IPS-15b (cell line): ENCODE measurements around the gene DLGAP3.

ENCODE experiments used
- H3K27me3 ChIP-seq: one replicate; pipeline ENCODE4 v1.6.1; 2013; ENCODE audit warnings: low read length; ENCODE audit not compliant: control insufficient read depth, insufficient read depth
- H3K36me3 ChIP-seq: one replicate; pipeline ENCODE4 v1.6.1; 2013; ENCODE audit warnings: low read length; ENCODE audit not compliant: control insufficient read depth, insufficient read depth
- H3K4me1 ChIP-seq: one replicate; pipeline ENCODE4 v1.6.1; 2013; ENCODE audit warnings: mild to moderate bottlenecking, low read length; ENCODE audit not compliant: control insufficient read depth, insufficient read depth
- H3K4me3 ChIP-seq: one replicate; pipeline ENCODE4 v1.5.1; 2013; ENCODE audit warnings: low read depth, low read length
- H3K9ac ChIP-seq: one replicate; pipeline ENCODE4 v1.6.1; 2013; ENCODE audit warnings: low read depth, mild to moderate bottlenecking, low read length
- H3K9me3 ChIP-seq: one replicate; pipeline ENCODE4 v1.6.1; 2013; ENCODE audit warnings: mild to moderate bottlenecking, low read length; ENCODE audit not compliant: control insufficient read depth, insufficient read depth

The DLGAP3 gene

GRCh38 chr1:34900775-34901502, 28.5 kb downstream of the DLGAP3 start:
- no peaks in the 10 kb centered on the region for H3K9me3 ChIP-seq
- H3K4me3 ChIP-seq = no peak overlapping the region
- H3K4me1 ChIP-seq = no peaks in the 10 kb centered on the region
- H3K36me3 ChIP-seq = no peaks in the 10 kb centered on the region
- no peak overlapping the region for H3K9ac ChIP-seq
- H3K27me3 ChIP-seq = no peaks in the 10 kb centered on the region

GRCh38 chr1:34899906-34900305, 29.5 kb downstream of the DLGAP3 start:
- H3K36me3 ChIP-seq = no peaks in the 10 kb centered on the region
- no peak overlapping the region for H3K4me3 ChIP-seq
- no peaks in the 10 kb centered on the region for H3K4me1 ChIP-seq
- H3K9me3 ChIP-seq = no peaks in the 10 kb centered on the region
- no peak overlapping the region for H3K9ac ChIP-seq
- no peaks in the 10 kb centered on the region for H3K27me3 ChIP-seq

- no peak overlapping the region for H3K9ac ChIP-seq
- no peaks in the 10 kb centered on the region for H3K4me1 ChIP-seq
Observed at GRCh38 chr1:34899471-34899870, 30.0 kb downstream of the DLGAP3 start.

GRCh38 chr1:34898330-34898761, 31.1 kb downstream of the DLGAP3 start:
- Histone ChIP-seq H3K36me3 (no peaks in the 10 kb centered on the region), H3K4me1 (no peaks in the 10 kb centered on the region), H3K4me3 (no peak overlapping the region), H3K27me3 (no peaks in the 10 kb centered on the region), H3K9ac (no peak overlapping the region), H3K9me3 (no peaks in the 10 kb centered on the region)

More at GRCh38 chr1:34899471-34899870, 30.0 kb downstream of the DLGAP3 start:
- Histone ChIP-seq H3K27me3 (no peaks in the 10 kb centered on the region), H3K9me3 (no peaks in the 10 kb centered on the region), H3K4me3 (no peak overlapping the region), H3K36me3 (no peaks in the 10 kb centered on the region)

- no peaks in the 10 kb centered on the region for H3K27me3 ChIP-seq
- no peak overlapping the region for H3K4me3 ChIP-seq
- no peaks in the 10 kb centered on the region for H3K4me1 ChIP-seq
- no peak overlapping the region for H3K9ac ChIP-seq
- H3K36me3 ChIP-seq = no peaks in the 10 kb centered on the region
- H3K9me3 ChIP-seq = no peaks in the 10 kb centered on the region
Observed at GRCh38 chr1:34896612-34897011, 32.8 kb downstream of the DLGAP3 start.

- no peaks in the 10 kb centered on the region for H3K9me3 ChIP-seq
- peaks cover 5% of the 10 kb centered on the region for H3K27me3 ChIP-seq
- no peaks in the 10 kb centered on the region for H3K36me3 ChIP-seq
- no peak overlapping the region for H3K9ac ChIP-seq
- no peaks in the 10 kb centered on the region for H3K4me1 ChIP-seq
- H3K4me3 ChIP-seq = no peak overlapping the region
Observed at GRCh38 chr1:34889705-34890104, 39.7 kb downstream of the DLGAP3 start.

GRCh38 chr1:34887593-34887992, 41.9 kb downstream of the DLGAP3 start:
- Histone ChIP-seq H3K4me3 (no peak overlapping the region), H3K4me1 (no peaks in the 10 kb centered on the region), H3K9me3 (no peaks in the 10 kb centered on the region), H3K36me3 (no peaks in the 10 kb centered on the region), H3K27me3 (peaks cover 12% of the 10 kb centered on the region), H3K9ac (no peak overlapping the region)

GRCh38 chr1:34885405-34886247, 43.8 kb downstream of the DLGAP3 start:
- Histone ChIP-seq H3K9me3 (no peaks in the 10 kb centered on the region), H3K4me1 (no peaks in the 10 kb centered on the region), H3K4me3 (peak overlapping the region; percentile 79), H3K36me3 (no peaks in the 10 kb centered on the region), H3K9ac (peak overlapping the region; percentile 47), H3K27me3 (peaks cover 12% of the 10 kb centered on the region)

GRCh38 chr1:34884961-34885360, 44.5 kb downstream of the DLGAP3 start:
- Histone ChIP-seq H3K9ac (no peak overlapping the region), H3K9me3 (no peaks in the 10 kb centered on the region), H3K4me1 (no peaks in the 10 kb centered on the region), H3K36me3 (no peaks in the 10 kb centered on the region), H3K27me3 (peaks cover 12% of the 10 kb centered on the region), H3K4me3 (peak overlapping the region; percentile 79)

- H3K4me3 ChIP-seq = peak overlapping the region; percentile 79
Observed at GRCh38 chr1:34884536-34884935, 44.9 kb downstream of the DLGAP3 start.

GRCh38 chr1:34879230-34879629, 50.2 kb downstream of the DLGAP3 start:
- Histone ChIP-seq H3K36me3 (no peaks in the 10 kb centered on the region), H3K27me3 (peaks cover 3% of the 10 kb centered on the region), H3K4me3 (no peak overlapping the region)

More at GRCh38 chr1:34884536-34884935, 44.9 kb downstream of the DLGAP3 start:
- Histone ChIP-seq H3K9ac (no peak overlapping the region), H3K9me3 (no peaks in the 10 kb centered on the region), H3K36me3 (no peaks in the 10 kb centered on the region), H3K27me3 (peaks cover 12% of the 10 kb centered on the region), H3K4me1 (no peaks in the 10 kb centered on the region)

GRCh38 chr1:34876406-34876805, 53.0 kb downstream of the DLGAP3 start:
- Histone ChIP-seq H3K9ac (no peak overlapping the region), H3K36me3 (no peaks in the 10 kb centered on the region), H3K4me3 (no peak overlapping the region), H3K4me1 (no peaks in the 10 kb centered on the region), H3K27me3 (no peaks in the 10 kb centered on the region), H3K9me3 (no peaks in the 10 kb centered on the region)

More at GRCh38 chr1:34879230-34879629, 50.2 kb downstream of the DLGAP3 start:
- Histone ChIP-seq H3K4me1 (no peaks in the 10 kb centered on the region), H3K9me3 (no peaks in the 10 kb centered on the region), H3K9ac (no peak overlapping the region)
